GM23248 (cell line): ENCODE data around the gene TRAPPC3L. TPM values are rescaled to one million over a fixed set of nuclear protein-coding genes. Genes with fewer than 3 reads are reported as not detected.

Experiments
- DNase-seq: peaks from one replicate; pipeline ENCODE4 v3.0.0-alpha.2; 2015
- H2AFZ ChIP-seq: fragments of 200-600 bp; sonication (generic); 2 replicates; pipeline ENCODE4 v1.6.1; 2016; ENCODE audit warnings: antibody characterized with exemption
- H3F3A ChIP-seq: fragments of 200-600 bp; sonication (generic); 2 replicates; pipeline ENCODE4 v1.6.1; 2016; ENCODE audit warnings: mild to moderate bottlenecking, antibody characterized with exemption, mixed run types; ENCODE audit not compliant: insufficient read depth
- H3K27ac ChIP-seq: fragments of 200-600 bp; sonication (generic); 2 replicates; pipeline ENCODE4 v1.5.1; 2016; ENCODE audit warnings: mild to moderate bottlenecking
- H3K27me3 ChIP-seq: fragments of 200-600 bp; sonication (generic); replicated peaks from 2 replicates; pipeline ENCODE4 v1.6.1; 2016; ENCODE audit warnings: mild to moderate bottlenecking; ENCODE audit not compliant: insufficient read depth
- H3K36me3 ChIP-seq: fragments of 200-600 bp; sonication (generic); 2 replicates; pipeline ENCODE4 v1.6.1; 2016; ENCODE audit warnings: low read depth, mild to moderate bottlenecking
- H3K4me1 ChIP-seq: fragments of 200-600 bp; sonication (generic); 2 replicates; pipeline ENCODE4 v1.6.1; 2016; ENCODE audit warnings: mild to moderate bottlenecking; ENCODE audit not compliant: insufficient read depth
- H3K4me2 ChIP-seq: fragments of 200-600 bp; sonication (generic); one replicate; pipeline ENCODE4 v1.6.1; 2016; ENCODE audit warnings: mild to moderate bottlenecking; ENCODE audit not compliant: unreplicated experiment
- H3K4me3 ChIP-seq: fragments of 200-600 bp; sonication (generic); 2 replicates; pipeline ENCODE4 v1.5.1; 2016; ENCODE audit warnings: mild to moderate bottlenecking
- H3K79me2 ChIP-seq: fragments of 200-600 bp; sonication (generic); 2 replicates; pipeline ENCODE4 v1.6.1; 2016; ENCODE audit warnings: mild to moderate bottlenecking; ENCODE audit not compliant: insufficient read depth
- H3K9ac ChIP-seq: fragments of 200-600 bp; sonication (generic); 2 replicates; pipeline ENCODE4 v1.6.1; 2016; ENCODE audit warnings: mild to moderate bottlenecking
- H3K9me2 ChIP-seq: fragments of 200-600 bp; sonication (generic); 2 replicates; pipeline ENCODE4 v1.6.1; 2016; ENCODE audit warnings: mixed run types, mild to moderate bottlenecking, moderate library complexity; ENCODE audit not compliant: insufficient read depth
- H3K9me3 ChIP-seq: fragments of 200-600 bp; sonication (generic); one replicate; pipeline ENCODE4 v1.6.1; 2017; ENCODE audit warnings: low read depth
- H4K20me1 ChIP-seq: fragments of 200-600 bp; sonication (generic); 2 replicates; pipeline ENCODE4 v1.6.0; 2016; ENCODE audit not compliant: insufficient read depth
- EZH2 ChIP-seq: fragments of 200-600 bp; sonication (generic); IDR thresholded peaks from 2 replicates; pipeline ENCODE4 v1.6.1; 2018; ENCODE audit warnings: antibody characterized with exemption, mild to moderate bottlenecking; ENCODE audit not compliant: insufficient read depth, poor library complexity, severe bottlenecking
- EZH2phosphoT487 ChIP-seq: fragments of 200-600 bp; sonication (generic); IDR thresholded peaks from 2 replicates; pipeline ENCODE4 v1.6.1; 2018; ENCODE audit warnings: antibody characterized with exemption, moderate library complexity, mild to moderate bottlenecking, low read depth; ENCODE audit not compliant: insufficient read depth
- WGBS, 2 experiments: methylation state at CpG; one replicate each; pipeline ENCODE4 v1.1.6; 2015 to 2017; ENCODE audit warnings: low lambda C conversion rate in 2 of 2, low coverage in 1 of 2; ENCODE audit errors: missing lambda C conversion rate in 2 of 2; 5-methylcytosine and 5-hydroxymethylcytosine counted together
- in situ Hi-C: fragments of 300-500 bp; cut with MboI; formaldehyde crosslinking; loops from 2 replicates; pipeline ENCODE4 v1.15.0; 2020
- polyA plus RNA-seq: library from polyadenylated mRNA; unstranded; fragments of >200 nt; fragmentation: Nextera tagmentation; extraction: Ambion mirVana; gene quantifications from 2 replicates; pipeline ENCODE4 v1.2.1, GENCODE V29; 2016
- total RNA-seq: library from RNA; depleted of rRNA; stranded (reverse); fragments of >200 nt; shearing (Covaris generic); gene quantifications from 2 replicates; pipeline ENCODE4 v1.2.3, GENCODE V29; 2014

Gene TRAPPC3L
- total and polyA plus RNA-seq, 2 experiments from 2014 or later = not detected

DNA sequence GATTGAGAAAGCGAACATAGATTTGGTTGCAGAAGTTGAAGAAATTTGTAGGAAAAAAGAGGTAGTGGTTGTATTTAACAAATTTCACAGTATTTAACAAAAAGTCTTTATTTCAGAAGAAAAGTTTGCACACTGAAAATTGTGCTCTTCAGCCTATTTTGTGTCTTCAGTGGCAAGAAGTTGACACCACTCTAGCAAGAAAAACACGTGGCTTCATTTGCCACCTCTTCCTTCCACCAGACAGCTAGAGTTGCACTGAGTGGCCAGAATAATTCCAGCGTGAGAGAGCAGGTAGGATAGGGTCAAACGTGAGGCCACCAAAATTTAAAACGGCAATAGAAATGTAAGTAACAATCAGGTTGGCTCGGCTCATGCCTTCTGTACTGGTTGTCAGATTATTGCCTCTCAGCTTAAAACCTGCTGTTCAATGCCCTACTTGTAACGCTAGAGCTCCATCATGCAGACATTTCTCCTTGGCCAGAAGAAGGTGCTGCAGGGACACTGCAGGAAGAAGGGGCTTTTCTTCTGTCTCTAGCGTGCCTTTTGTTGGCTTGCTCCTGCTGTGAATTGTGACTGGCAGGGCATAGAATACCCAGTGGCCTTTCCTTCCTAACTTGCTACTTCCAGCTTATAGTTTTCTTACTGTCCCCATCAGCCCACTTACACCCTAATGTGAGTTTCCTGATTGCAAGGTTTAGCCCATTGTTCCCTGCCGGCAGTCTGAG lies 12.1 kb downstream of the TRAPPC3L start:
- no peak overlapping the region for H3K4me2 ChIP-seq
- in situ Hi-C loops = loop anchor here (10.0 kb wide), 1 partner anchor 269 kb away; no protein-coding TSS in a partner anchor
- no peak for DNase-seq
- 60 to 68% methylated on average over 9 of the region's 9 CpGs for WGBS, 2 experiments
- no peaks in the 10 kb centered on the region for H3K36me3 ChIP-seq
- TF ChIP-seq EZH2 = no peak
- TF ChIP-seq EZH2phosphoT487 = no peak
- H3K9me2 ChIP-seq = no peaks in the 10 kb centered on the region
- H4K20me1 ChIP-seq = no peaks in the 10 kb centered on the region
- no peaks in the 10 kb centered on the region for H3K27me3 ChIP-seq
- H3K9ac ChIP-seq = no peak overlapping the region
- H3K9me3 ChIP-seq = no peaks in the 10 kb centered on the region
- no peaks in the 10 kb centered on the region for H3K79me2 ChIP-seq
- peaks cover 10% of the 10 kb centered on the region for H3K4me1 ChIP-seq
- no peak overlapping the region for H3K27ac ChIP-seq
- H3K4me3 ChIP-seq = no peak overlapping the region
- no peaks in the 10 kb centered on the region for H3F3A ChIP-seq
- H2AFZ ChIP-seq = no peak overlapping the region

DNA sequence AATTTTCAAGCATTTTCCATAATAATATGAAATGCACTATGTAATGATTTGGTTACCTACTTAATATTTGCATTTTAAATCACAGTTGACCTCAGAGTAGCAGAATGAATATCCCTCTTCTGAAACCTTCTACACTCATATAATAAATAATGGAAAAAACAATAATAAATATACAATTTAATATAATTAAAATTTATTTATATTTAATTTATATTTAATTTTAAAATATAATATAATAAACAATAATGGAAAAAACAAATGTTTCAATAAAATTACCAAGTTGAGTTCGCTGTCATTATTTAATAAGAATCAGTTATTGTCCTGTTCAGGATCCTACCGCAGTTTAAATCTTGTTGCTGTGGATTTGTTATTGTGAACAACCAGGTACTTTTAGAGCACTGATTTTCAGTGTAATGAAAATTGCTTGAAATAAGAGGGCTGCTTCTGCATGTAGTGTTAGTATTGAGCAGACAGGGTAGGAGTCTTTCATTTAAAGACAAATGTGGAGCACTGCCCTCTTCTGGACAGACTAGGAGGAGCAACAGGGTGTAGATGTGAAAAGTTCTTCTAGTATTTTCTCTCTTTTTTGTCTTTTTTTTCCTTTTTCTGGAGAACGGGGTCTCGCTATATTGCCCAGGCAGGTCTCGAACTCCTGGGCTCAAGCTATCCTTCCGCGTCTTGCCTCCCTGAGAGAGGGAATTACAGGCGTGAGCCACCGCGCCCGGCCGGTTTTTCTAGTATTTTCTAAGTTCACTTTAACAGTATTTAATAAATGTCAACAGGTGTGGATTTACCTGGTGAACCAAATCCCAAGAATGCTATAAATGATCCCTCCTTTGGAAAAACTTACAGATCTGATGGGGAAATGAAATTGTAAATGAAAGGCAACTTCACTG lies 13.6 kb downstream of the TRAPPC3L start:
- Histone ChIP-seq H3K4me1 (peaks cover 12% of the 10 kb centered on the region), H3K79me2 (no peaks in the 10 kb centered on the region), H4K20me1 (no peaks in the 10 kb centered on the region), H3F3A (no peaks in the 10 kb centered on the region), H3K9me2 (no peaks in the 10 kb centered on the region), H2AFZ (0 out of 2 replicates have a peak overlapping the region, but pooled peaks have one; percentile 31), H3K9me3 (no peaks in the 10 kb centered on the region), H3K27me3 (no peaks in the 10 kb centered on the region), H3K4me3 (no peak overlapping the region), H3K27ac (no peak overlapping the region), H3K4me2 (no peak overlapping the region), H3K36me3 (no peaks in the 10 kb centered on the region), H3K9ac (no peak overlapping the region)
- in situ Hi-C loops = loop anchor here (10.0 kb wide), 1 partner anchor 267 kb away; no protein-coding TSS in a partner anchor
- WGBS, 2 experiments = 68 to 73% methylated on average over 12 of the region's 12 CpGs
- DNase-seq = peak; percentile 81
- TF ChIP-seq EZH2 = no peak
- TF ChIP-seq EZH2phosphoT487 = no peak

DNA sequence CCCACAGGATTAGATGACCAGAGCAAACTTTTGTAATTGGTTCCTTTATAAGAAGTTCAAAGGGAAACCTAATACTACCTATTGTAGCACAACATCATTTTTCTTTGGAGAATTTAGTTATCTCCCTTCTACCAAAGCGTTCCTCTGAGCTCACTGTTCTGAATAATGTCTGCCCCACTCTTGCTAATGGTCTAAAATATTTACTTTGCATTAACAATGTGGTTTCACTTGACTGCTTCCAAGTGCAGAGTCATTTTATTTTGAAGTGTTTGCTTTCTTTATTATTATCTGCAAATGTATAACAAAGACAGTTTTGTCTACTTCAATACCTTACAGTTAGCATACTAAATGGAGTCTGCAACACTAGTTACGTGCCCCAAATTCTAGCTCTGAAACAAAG lies 15.0 kb downstream of the TRAPPC3L start:
- WGBS, 2 experiments = 94% methylated on average over 2 of the region's 2 CpGs
- H3K27ac ChIP-seq = no peak overlapping the region
- no peak for DNase-seq
- no peaks in the 10 kb centered on the region for H3F3A ChIP-seq
- in situ Hi-C loops = loop anchor here (10.0 kb wide), 1 partner anchor 266 kb away; no protein-coding TSS in a partner anchor
- H3K4me3 ChIP-seq = no peak overlapping the region
- H3K4me2 ChIP-seq = no peak overlapping the region
- H3K79me2 ChIP-seq = no peaks in the 10 kb centered on the region
- H3K9me3 ChIP-seq = no peaks in the 10 kb centered on the region
- peaks cover 12% of the 10 kb centered on the region for H3K4me1 ChIP-seq
- TF ChIP-seq EZH2phosphoT487 (no peak), EZH2 (no peak)
- no peak overlapping the region for H3K9ac ChIP-seq
- no peaks in the 10 kb centered on the region for H3K36me3 ChIP-seq
- H3K27me3 ChIP-seq = no peaks in the 10 kb centered on the region
- H4K20me1 ChIP-seq = no peaks in the 10 kb centered on the region
- no peak overlapping the region for H2AFZ ChIP-seq
- H3K9me2 ChIP-seq = no peaks in the 10 kb centered on the region

DNA sequence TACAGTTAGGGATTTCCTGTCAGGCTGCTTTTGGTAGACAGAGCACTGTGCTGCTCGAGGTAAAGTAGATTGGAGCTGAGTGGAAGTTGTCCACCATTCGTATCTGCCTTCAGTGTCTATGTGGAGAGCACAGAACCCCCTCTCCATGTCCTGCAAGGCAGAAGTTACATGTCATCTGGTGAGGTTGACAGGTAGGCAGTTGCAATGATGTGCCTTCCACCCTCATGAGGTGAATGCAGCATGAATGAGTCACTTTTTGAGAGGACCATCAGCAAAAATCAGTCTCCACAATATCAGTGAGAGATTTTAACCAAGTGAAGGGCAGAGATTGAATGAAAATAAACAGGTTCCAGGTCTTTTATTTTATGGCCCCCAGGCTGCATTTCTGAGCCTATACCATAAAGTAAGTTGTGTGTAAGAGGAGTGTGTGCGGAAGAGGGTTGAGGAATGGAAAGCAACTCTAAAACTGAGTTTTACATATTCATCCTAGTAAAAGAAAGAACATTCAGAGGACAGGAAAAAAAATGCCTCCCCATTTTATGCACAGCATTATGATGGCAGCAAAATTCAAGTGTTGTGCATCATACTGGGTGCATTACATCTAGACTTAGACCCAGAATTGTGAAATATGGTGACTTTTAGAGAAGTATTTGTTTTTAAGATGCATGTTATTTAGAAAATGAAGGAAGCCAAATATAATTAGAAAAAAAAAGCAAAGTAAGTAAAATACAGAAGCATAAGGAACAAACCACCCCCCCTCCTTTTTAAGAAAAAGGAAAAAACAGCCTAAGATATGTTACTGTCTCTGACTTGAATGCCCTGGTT lies 15.8 kb downstream of the TRAPPC3L start:
- Histone ChIP-seq H3F3A (no peaks in the 10 kb centered on the region), H3K9ac (no peak overlapping the region), H3K9me2 (no peaks in the 10 kb centered on the region), H2AFZ (no peak overlapping the region), H3K36me3 (no peaks in the 10 kb centered on the region), H3K27me3 (no peaks in the 10 kb centered on the region), H3K4me3 (no peak overlapping the region), H3K9me3 (no peaks in the 10 kb centered on the region), H3K4me2 (no peak overlapping the region), H4K20me1 (no peaks in the 10 kb centered on the region), H3K79me2 (no peaks in the 10 kb centered on the region), H3K27ac (no peak overlapping the region), H3K4me1 (peaks cover 12% of the 10 kb centered on the region)
- DNase-seq = peak; percentile 5
- whole genome bisulfite sequencing, 2 experiments = 86 to 90% methylated on average over 3 of the region's 3 CpGs
- in situ Hi-C loops = loop anchor here (10.0 kb wide), 1 partner anchor 265 kb away; no protein-coding TSS in a partner anchor
- TF ChIP-seq EZH2 = no peak
- TF ChIP-seq EZH2phosphoT487 = no peak
